Suprapubic skin (tissue), 4 donors: ENCODE results near the gene METTL22.

Experiments
- EP300 ChIP-seq: sonication (generic); formaldehyde crosslinking; IDR thresholded peaks from one replicate; pipeline ENCODE4 v1.6.1; 2017; ENCODE audit warnings: antibody characterized with exemption
- POLR2A ChIP-seq, 2 donors: fragments of 450-650 bp; IDR thresholded peaks; one replicate each; pipeline ENCODE4 v1.6.1; 2017; ENCODE audit warnings: antibody characterized with exemption in 2 of 2, mild to moderate bottlenecking in 2 of 2, moderate library complexity in 2 of 2
- POLR2AphosphoS5 ChIP-seq, 3 donors: sonication (generic); formaldehyde crosslinking; IDR thresholded peaks; one replicate each; pipeline ENCODE4 v1.6.1; 2017; ENCODE audit warnings: antibody characterized with exemption in 3 of 3
- TF ChIP-seq, protein P1 (sequence below), 2 donors: fragments of 200-600 bp in 1 of 2; fragments of 450-650 bp in 1 of 2; sonication (generic) in 1 of 2; IDR thresholded peaks; one replicate each; pipeline ENCODE4 v1.5.1; 2016 to 2019; ENCODE audit warnings: antibody characterized with exemption in 2 of 2, mild to moderate bottlenecking in 1 of 2, moderate library complexity in 1 of 2

GRCh38 chr16:8632675-8633182, 11.2 kb downstream of the METTL22 start:
- TF ChIP-seq, protein P1, sequence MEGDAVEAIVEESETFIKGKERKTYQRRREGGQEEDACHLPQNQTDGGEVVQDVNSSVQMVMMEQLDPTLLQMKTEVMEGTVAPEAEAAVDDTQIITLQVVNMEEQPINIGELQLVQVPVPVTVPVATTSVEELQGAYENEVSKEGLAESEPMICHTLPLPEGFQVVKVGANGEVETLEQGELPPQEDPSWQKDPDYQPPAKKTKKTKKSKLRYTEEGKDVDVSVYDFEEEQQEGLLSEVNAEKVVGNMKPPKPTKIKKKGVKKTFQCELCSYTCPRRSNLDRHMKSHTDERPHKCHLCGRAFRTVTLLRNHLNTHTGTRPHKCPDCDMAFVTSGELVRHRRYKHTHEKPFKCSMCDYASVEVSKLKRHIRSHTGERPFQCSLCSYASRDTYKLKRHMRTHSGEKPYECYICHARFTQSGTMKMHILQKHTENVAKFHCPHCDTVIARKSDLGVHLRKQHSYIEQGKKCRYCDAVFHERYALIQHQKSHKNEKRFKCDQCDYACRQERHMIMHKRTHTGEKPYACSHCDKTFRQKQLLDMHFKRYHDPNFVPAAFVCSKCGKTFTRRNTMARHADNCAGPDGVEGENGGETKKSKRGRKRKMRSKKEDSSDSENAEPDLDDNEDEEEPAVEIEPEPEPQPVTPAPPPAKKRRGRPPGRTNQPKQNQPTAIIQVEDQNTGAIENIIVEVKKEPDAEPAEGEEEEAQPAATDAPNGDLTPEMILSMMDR (IDR thresholded peaks at IDR 0.05): no peak
- TF ChIP-seq EP300 (no peak), POLR2A (IDR thresholded peaks at IDR 0.05) (no peak), POLR2AphosphoS5 (IDR thresholded peaks at IDR 0.05) (no peak)
